Measurements from ENCODE around the gene PHAF1.

DNA sequence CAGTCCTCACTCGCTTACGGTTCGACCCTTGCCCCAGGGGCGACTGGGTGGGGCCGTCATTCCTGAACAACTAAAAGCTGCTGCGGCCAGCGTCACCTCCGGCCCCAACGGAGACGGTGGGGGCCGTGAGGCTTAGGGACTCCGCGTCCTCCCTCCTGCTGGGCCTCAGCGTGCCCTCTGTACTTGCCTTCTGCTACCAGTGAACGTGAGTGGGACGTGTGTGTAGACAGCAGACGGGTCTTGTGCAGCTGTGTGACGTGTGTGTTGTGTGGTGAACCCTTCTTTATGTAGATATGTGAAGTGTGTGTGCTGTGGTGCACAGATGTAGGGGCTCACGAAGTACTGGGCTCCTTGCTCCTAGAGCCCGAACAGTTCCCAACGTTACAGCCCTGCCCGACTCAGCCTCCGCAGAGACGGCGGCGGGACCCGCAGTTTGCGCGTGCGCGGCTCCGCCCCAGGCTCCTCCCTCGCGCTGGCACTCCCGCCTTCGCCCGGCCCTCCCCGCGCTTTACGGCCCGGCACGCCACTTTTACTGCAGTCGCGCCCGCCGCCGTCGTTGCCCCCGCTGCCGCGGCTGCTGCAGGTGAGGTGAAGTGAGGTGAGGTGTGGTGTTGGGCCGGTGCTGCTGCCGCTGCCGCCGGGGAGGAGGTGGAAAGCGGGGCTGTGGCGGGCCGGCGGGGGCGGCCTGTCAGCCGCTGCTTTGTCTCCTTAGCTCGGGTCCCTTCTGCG lies at the start of gene PHAF1:
- peak in 1 of 2 donors; percentile 79 for TF ChIP-seq POLR2A (IDR thresholded peaks at IDR 0.05)
- TF ChIP-seq, protein P1, sequence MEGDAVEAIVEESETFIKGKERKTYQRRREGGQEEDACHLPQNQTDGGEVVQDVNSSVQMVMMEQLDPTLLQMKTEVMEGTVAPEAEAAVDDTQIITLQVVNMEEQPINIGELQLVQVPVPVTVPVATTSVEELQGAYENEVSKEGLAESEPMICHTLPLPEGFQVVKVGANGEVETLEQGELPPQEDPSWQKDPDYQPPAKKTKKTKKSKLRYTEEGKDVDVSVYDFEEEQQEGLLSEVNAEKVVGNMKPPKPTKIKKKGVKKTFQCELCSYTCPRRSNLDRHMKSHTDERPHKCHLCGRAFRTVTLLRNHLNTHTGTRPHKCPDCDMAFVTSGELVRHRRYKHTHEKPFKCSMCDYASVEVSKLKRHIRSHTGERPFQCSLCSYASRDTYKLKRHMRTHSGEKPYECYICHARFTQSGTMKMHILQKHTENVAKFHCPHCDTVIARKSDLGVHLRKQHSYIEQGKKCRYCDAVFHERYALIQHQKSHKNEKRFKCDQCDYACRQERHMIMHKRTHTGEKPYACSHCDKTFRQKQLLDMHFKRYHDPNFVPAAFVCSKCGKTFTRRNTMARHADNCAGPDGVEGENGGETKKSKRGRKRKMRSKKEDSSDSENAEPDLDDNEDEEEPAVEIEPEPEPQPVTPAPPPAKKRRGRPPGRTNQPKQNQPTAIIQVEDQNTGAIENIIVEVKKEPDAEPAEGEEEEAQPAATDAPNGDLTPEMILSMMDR (IDR thresholded peaks at IDR 0.05), result no peak

All from adrenal gland (tissue), 5 donors.